ENCODE results near the gene CUX1. TPM values are rescaled to one million over a fixed set of nuclear protein-coding genes. Genes with fewer than 3 reads are reported as not detected.
"Not testable (repeated sequence)": the region's sequence is repeated elsewhere in the genome, so short reads cannot be mapped to it uniquely, and the experiment has no call there.

CUX1 gene
- total RNA-seq, 1 donor from 2014 or later: 48.9 TPM

DNA sequence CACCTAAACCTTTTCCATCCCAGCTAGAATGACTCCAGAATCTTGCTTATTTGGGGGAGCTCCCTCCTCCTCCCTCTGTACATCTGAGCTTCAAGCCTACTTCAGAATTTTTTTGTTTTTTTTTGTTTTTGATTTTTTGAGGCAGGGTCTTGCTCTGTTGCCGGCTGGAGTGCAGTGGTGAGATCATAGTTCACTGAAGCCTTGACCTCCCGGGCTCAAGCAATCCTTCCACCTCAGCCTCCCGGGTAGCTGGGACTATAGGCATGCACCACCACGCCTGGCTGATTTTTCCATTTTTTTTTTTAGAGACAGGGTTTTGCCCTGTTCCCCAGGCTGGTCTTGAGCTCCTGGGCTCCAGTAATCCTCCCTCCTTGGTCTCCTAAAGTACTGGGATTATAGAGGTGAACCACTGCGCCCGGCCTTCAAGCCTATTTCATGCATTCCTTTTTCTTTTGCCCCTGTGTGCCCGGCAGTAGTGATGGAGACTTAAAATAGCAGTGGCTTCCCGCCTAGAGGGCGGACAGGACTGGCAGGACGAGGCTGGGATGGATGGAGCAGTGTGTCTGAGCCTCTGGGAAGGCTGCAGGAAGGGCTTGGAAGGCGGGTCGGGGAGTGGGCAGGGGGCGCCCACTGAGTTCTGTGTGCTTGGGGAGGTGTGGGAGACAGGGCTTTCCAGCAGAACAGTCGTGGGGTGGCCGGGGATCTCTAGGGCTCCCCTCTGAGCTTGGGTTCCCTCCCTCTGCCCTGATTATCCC, 8.8 kb downstream of the CUX1 start:
- no peak for DNase-seq

DNA sequence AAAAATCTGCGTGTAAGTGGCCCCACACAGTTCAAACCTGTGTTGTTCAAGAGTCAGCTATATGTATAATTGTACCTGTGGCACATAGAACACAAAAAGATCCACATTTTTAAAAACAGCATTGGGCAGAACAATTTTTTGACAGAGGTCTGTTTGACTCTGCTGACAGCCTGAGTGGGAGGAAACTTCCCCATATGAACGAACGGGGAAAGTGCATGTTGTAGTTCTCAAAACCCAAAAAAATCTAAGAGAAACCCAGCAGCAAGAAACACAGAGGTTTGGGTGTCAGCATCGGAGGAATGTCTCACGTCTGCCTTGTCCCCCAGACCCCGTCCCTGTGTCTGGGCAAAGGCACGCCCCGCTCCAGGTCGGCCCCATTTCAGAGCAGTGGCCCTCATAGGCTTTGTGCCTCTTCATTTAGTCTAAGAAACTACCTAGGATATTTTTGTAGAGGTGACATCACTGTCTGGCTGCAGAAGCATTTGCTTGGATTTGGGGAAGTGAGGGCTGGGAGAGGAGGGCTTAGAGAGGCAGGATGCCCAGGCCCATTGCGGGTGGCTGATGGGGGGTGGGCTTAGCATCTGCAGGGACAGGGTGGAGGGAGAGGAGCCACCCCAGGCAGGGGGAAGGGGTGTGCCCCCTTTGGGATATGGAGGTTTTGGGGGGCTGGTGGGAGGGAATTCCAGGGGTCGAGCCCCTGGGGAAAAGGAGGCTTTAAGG, 11.0 kb downstream of the CUX1 start:
- DNase-seq: no peak

DNA sequence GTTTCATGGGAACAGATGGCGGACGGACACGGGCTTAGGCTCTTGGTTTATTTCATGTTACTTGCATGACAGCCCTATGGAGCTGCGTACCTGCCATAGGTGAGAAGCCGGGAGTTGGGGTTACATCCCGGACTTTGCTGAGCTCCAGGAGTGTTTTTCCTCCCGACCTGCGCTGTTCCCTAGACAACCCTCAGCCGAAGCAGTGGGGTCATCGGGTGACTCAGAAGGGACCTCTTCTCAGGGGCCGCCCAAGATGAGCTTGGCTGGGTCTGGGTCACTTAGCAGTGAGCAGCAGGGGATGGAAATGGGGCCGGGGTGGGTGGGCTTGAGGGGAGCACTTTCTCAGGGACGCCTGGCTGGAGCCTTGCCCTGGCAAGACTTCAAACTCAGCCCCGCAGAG, 11.9 kb downstream of the CUX1 start:
- no peak for DNase-seq

DNA sequence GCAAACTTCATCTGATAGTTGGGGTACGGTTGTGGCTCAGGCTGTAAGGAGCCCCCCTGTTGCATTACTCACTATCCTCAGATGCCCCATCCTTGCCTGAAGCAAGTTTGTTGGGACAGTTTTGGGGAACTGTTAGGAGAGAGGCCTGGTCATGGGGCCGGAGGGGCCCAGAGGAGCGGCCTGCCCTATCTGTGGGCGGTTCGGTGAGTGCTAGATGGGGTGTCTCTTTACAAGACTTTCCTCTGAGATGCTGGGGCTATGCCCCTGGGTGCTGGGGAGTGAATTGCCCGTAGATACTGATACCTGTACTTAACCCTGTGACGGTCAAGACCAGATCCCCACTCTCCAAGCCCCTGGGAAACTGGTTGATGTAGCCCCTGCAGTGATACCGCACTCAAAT, 12.4 kb downstream of the CUX1 start:
- no peak for DNase-seq

DNA sequence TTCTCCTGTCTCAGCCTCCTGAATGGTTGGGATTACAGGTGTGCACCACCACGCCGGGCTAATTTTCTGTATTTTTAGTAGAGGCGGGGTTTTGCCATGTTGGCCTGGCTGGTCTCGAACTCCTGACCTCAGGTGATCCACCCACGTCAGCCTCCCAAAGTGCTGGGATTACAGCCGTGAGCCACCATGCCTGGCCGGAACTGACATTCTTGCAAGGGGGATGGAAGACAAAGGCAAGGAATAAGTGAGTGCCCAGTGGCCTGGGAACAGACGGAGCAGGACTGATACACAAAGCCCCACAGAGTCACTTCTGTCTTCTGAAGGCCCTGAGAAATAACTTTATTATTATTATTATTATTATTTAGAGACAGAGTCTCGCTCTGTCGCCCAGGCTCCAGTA, 14.0 kb downstream of the CUX1 start:
- not testable (repeated sequence) for DNase-seq

DNA sequence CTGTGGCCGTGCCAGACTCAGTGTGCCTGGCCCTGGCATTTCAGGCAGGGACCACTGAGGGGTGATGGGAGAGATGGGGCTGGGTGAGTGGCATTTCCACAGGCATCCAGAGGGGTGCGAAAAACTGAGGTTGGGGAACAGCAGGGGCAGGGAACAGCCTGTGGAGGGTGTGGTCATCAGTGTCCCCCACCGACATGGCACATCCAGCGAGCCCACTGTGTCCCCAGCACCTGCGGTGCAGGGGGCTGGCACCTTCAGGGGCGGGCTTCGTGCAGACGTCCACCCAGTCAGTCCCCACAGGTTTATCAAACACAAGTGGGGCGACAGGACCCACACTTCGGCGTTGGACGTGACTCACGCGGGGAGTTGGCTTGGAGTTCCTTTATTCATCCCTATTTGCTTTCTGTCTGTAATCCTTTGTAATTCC, 14.8 kb downstream of the CUX1 start:
- DNase-seq: no peak

DNA sequence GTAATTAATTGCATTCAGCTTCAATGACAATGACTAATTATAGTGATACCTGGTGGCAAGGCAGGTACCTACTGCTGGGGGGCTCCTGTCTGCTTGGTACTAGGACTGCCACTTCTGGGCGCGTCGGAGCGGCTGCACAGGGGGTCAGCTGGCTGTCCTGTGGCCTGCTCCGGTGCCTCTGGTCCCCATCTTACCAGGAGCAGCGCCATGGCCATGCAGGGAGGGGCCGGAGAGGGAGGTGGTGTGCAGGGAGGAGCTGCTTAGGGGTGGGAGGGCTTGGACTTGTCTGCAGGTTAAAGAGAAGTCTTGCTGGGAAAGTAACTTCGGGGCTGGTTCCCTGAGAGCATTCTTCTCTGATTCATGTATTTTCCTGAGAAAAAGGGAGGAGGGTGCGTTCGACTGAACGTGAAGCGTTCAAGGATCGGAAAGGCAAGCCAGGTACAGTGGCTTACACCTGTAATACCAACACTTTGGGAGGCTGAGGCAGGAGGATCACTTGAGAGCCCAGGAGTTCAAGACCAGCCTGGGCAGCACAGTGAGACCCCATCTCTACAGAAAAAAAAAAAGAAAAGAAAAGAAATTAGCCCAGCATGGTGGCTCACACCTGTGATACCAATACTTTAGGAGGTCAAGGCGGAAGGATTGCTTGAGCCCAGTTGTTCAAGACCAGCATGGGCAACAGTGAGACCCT, 15.4 kb downstream of the CUX1 start:
- DNase-seq: no peak

DNA sequence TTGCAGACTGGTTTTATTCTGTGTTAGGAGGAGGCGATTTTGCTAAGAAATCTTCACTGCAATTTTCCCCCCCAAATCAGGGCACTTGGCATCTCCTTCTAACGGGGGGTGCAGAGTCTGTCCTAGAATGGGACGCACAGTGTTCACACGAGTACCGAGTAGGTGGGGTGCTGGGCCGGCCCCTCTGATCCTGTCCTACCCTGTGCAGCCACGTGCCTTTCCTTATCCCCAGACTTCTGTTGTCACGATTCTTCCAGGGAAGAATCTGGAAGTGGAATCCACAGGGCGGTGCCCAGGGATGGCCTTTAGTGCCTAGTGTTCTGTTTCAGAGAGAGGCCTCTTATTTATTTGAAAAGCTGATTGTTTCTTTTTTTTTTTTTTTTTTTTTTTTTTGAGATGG, 16.4 kb downstream of the CUX1 start:
- DNase-seq: no peak

DNA sequence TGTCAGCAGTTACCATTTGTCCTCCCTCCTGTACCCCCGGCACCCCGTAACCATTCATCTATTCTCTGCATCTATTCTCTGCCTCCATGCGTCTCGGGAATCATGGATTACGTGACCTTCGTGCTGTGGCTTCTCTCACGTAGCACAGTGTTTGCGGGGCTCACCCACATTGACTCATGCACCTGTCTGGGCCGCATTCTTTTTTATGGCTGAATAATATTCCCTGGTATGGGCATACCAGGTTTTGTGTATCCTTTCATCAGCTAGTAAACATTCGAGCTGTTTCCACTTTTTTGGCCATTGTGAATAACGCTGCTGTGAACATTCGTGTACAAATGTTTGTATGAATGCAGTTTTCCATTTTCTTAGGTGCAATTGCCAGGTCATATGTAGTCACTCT, 17.7 kb downstream of the CUX1 start:
- no peak for DNase-seq

DNA sequence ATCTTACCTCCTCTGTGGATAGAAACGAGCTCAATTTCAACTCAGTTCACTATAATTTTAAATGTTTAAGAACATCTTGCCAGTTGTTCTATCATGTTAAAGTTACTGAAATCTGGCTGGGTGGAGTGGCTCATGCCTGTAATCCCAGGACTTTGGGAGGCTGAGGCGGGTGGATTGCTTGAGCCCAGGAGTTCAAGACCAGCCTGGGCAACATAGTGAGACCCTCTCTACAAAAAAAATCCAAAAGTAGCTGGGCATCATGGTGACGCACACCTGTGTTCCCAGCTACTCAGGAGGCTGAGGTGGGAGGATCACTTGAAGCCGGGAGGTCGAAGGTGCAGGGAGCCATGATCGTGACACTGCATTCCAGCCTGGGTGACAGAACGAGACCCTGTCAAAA, 20.0 kb downstream of the CUX1 start:
- not testable (repeated sequence) for DNase-seq

DNA sequence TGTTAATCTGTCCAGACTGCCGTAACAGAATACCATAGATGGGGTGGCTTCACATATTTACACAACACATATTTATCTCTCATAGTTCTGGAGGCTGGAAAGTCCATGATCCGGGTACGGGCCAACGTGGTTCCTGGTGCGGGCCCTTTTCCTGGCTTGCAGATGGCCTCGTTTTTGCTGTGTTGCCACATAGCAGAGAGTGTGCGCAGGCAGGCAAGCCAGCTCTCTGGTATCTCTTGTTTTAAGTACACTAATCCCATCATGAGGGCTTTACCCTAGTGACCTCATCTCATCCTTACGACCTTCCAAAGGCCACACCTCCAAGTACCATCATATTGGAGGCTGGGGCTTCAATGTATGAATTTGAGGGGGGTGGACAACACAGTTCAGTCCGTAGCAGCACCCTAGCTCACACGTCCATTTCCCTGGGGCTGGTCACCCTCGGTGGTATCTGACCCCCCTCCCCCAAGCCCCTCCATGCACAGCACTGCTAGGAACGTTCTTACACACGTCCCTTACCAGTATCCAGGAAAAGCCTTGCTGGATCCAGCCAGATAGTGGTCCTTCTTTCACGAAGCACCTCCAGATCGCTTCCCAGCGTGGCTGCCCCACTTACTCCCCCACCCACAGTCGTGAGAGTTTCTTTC, 21.5 kb downstream of the CUX1 start:
- DNase-seq: no peak

DNA sequence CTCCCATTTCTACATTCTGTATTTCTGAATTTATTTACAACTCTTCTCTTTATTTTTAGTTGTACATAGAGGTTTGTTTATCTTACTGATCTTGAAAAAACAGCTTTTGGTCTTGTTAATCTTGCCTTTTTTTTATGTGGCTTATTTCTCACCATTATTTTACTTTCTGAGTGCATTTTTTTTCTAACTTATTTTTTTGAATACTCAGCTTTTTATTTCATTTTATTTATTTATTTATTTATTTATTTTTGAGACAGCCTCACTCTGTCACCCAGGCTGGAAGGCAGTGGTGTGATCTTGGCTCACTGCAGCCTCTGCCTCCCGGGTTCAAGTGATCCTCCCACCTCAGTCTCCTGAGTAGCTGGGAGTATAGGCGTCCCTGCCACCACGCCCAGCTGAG, 23.9 kb downstream of the CUX1 start:
- DNase-seq: no peak

DNA sequence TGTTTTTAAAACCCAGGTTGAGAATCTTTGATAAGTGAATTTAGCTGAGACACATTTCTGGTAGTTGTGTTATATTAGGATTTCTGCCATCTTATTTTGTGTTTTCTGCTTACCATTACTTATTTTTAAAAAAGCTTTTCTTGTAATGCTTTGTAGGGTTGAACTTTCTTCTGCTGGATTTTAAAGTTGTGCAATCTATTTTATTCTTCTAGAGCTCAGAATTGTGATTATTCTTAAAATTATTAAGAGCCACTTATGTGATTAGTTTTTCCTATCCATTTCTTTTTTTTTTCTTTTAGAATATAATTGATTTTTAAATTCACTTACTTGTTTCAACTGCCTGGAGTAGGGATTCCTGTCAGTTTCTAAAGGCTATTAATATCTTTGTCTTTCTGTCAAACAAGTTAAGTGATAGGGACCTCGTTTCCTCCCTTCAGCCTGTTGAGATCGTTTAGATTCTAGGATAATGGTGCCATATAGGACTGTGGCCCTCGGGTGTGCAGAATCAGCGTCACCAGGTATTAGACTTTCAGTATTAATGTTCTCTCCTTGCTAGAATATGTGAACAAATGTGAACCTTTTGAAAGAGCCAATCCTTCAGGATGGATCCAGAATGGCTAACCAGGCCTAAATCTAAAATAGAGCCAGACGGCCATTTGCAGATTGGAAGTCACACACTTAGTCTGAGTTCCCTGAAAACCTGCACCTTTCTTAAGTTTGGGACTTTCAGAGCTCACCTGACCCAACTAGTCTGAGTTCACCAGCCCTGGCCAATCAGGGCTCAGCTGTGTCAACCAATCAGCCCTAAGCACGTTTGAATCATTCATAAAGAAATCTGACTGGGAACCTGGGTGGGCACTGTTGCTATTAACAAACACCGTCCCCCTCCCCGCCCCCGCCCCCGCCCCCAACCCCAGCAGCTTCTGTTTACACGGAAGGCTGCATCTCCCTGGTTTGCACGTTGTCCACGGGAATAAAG, 26.2 kb downstream of the CUX1 start:
- DNase-seq: no peak

DNA sequence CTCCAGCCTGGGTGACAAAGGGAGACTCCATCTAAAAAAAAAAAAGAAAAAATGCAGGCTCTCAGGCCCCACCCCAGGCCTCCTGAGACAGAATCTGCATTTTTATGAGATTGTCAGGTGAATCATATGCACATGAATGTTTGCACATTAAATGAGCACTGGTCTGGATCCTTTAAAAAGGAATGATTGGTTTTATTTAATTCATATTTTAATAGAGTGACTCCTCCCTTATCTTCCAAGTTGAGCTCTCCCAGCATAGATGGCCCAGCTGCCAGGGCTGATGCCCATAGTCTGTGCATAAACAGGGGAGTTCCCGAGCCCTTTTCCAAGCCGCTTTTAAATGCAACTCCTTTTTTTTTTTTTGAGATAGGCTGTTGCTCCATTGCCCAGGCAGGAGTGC, 28.5 kb downstream of the CUX1 start:
- no peak for DNase-seq

DNA sequence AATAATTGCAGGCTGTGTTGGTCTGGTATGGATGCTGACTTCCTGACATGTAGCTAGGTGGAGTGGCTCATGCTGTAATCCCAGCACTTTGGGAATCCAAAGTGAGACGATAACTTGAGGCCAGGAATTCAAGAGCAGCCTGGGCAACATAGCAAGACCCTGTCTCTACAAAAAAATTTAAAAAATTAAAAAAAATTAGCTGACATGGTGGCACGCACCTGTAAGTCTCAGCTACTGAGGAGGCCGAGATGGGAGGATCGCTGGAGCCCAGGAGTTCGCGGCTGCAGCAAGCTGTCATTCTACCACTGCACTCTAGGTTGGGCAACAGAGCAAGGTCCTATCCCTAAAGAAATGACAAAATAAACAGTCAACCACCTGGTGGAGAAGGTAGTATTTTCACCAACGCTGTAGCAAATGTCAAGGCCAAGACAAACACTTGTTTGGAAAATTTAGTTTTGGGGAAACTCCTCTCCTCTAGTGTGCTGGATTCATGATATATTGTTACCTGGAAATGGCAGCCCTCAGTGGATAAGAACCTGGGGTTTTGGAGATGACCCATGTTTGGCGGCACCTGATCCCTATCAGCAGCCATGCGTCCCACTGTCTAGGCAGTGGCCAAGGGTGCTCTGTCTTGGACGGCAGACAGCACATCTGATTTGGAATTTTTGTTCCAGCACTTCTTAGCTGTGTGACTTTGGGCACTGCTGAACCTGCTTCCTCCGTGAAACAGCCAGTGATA, 29.5 kb downstream of the CUX1 start:
- no peak for DNase-seq

DNA sequence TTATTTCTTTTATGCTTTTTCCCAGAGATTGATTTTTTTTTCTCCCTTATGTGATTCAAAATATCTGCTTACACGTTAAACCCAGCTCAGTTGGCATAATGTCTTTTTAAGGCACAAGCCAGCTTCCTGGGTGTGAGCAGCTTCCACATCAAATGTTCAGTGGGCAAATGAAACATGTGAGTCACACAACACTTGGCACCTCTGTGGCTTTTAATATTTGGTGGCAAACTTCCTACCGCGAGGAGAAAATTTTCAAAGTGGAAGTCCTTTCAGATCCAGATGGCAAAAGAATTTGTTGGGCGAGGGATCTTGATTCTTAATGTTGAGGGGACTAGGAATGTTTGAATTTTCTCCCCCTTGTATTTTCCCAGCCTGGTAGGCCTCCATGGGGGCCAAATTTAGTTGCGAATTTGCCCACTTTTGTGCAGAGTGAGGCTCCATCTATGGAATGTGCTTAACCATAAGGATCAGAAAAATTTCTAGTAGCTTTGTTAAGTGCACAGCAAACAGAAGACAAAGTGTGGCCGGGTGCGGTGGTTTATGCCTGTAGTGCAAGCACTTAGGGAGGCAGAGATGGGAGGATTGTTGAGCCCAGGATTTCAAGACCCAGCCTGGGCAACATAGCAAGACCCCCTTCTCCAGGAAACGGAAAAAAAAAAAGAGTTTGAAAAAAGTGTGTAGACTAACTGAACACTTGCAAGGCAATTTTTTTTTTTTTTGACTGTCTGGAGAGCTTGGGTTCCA, 31.0 kb downstream of the CUX1 start:
- no peak for DNase-seq

DNA sequence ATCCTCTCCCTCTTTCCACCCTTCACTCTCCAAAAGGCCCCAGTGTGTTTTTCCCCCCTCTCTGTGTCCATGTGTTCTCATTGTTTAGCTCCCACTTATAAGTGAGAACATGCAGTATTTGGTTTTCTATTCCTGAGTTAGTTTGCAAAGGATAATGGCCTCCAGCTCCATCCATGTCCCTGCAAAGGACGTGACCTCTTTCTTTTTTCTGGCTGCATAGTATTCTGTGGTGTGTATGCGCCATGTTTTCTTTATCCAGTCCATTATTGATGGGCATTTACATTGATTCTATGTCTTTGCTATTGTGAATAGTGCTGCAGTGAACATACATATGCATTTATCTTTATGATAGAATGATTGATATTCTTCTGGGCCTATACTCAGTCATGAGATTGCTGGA, 31.9 kb downstream of the CUX1 start:
- not testable (repeated sequence) for DNase-seq

DNA sequence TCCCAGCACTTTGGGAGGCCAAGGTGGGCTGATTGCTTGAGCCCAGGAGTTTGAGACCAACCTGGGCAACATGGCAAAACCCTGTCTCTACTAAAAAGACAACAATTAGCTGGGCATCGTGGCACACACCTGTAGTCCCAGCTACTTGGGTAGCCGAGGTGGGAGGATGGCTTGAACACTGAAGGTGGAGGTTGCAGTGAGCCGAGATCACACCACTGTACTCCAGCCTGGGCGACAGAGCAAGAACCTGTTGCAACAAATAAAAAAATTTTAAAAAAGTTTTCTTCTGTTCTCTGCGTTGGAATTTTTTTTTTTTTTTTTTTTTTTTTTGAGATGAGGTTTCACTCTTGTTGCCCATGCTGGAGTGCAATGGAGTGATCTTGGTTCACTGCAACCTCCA, 34.9 kb downstream of the CUX1 start:
- DNase-seq: not testable (repeated sequence)

DNA sequence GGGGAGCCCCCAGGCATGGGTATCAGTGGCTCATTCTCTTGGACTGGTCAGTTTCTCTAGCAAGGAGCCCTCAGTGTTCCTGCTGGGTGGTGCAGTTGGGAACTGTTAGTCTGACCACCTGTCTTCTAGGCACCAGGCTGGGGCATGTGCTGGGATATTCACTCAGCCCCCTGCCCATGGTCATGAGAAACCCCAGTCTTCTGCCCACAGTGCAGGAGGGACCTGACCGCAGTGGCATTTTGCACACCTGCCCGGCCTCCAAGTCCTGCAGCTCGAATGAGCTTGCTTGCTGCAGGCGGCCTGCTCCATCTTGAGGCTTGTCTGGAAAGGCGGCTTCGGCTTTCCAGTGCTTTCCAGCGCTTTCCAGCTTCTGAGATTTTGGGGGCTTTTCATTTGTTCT, 36.3 kb downstream of the CUX1 start:
- no peak for DNase-seq

Data from skin of body (tissue), 2 donors.